ENCODE results near the gene SEC16A.

Gene SEC16A

GRCh38 chr9:136484153-136485048 lies 1.6 kb upstream of the SEC16A start:
- FAIRE-seq = no peak

DNA sequence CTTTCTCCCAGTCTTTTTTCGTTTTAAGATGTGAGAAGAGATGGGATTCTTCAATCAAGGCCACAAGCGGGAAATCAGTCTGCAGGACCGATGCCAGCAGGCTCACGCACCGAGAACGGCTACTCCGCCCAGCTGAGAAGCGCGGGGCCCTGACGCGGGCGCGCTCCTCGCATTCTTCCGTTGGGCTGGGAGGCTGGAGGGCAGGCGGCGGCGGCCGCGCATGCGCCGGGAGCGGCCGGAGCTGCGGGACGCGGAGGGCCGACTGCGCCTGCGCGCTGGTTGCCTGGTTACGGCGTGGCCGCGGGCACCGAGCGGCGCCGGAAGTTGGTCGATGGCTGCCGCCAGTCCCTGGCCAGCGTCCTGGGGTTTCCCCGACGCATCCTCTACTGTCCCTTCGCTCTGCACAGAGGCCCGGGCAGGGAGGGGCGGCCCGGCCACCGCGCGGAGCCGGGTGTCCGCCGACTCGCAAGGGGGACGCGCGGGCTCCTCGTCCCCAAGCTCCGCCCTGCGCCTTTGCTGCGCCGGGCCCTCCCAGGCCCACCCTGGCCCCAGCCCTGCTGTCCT lies 831 bp upstream of the SEC16A start:
- no peak for FAIRE-seq

DNA sequence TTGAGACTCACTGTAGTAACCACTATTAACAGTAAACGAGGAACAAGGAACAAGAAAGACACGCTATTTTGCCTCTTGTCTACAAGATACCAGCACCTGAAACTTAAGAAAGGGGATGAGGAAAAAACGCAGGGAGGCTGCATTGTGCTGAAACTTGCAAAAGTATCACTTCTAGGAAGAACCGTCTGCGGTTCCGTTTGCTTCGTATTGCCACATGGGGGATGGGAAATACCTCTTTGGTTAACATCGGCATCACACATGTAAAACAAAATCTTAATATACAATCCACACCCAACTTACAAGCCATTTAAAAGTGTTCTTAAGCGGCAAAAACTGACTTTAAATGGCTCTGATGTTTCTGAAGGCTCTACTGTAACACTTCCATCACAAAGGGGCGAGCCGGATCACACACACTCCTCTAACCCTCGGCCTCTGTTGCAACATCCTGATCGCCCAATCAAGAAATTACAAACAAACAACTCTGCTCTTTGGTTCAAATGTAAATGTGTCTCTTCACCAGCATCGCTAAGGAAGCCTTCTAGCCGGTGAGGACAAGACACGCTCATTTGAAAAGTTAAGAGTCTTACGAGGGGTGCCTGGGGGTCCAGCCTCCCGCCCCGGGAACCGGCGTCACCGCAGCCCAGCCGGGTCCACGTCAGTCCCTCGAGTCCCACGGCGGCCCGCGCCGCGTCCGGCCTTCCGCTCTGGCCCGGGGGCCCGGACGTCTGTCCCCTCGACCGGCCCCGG lies 621 bp downstream of the SEC16A start:
- FAIRE-seq = no peak

DNA sequence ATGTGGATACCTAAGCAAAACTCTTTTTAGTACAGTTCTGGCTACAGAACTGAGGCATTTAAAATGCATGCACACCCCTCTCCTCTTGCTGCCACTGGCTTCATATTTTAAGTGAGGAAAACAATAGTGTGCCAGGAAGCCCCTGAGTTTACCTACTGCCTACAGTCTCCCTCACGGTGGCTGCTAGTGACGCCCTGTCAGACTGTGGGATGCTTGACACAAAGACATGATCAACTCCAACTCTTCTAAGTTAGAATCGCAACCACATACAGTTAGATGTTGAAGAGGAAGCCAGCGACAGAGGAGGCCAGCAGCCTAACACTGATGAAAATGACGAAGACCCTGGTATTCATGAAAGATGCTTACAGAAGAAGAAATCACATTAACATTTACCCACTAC lies 1.3 kb downstream of the SEC16A start:
- FAIRE-seq = no peak

DNA sequence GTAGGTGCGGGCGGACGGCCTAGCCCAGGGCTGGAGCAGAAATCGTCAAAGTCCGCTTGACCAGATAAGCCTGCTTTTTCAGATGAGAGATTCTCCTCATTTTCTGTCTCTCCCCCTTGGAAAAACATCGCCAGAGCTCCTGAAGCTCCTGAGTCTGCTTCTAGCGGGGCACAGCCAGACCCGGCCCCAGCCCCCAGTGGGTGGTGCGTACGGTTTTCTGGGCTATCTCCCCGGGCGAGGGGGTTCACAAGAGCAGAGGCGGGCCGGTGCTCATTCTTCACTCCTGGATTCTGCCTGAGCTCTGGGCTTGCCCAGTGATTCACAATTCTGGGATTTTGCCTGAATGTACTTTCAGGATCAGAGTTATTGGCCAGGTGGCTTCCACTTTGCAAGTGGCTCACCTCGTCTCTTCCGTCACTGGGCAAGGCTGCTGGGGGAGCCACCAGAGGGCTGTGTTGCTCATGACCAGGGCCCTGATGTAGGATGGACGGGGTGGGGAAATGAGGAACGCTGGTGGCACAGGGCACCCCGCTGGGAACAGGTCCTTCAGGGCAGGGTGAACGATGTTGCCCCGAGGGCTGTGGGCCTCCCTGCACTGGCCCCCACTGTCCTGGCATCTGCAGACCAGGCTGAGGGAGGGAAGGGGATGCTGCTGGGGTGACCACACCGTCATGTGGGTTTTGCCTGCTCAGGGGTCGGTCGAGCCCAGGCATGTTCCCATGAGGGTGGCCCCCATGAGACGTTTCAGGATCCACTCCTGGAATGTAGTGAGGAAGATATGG lies 6.3 kb downstream of the SEC16A start:
- no peak for FAIRE-seq

- FAIRE-seq = no peak
These were observed 7.6 kb downstream of the SEC16A start for GRCh38 chr9:136474974-136475865.

- FAIRE-seq = no peak
These were observed 8.7 kb downstream of the SEC16A start for GRCh38 chr9:136474021-136474640.

DNA sequence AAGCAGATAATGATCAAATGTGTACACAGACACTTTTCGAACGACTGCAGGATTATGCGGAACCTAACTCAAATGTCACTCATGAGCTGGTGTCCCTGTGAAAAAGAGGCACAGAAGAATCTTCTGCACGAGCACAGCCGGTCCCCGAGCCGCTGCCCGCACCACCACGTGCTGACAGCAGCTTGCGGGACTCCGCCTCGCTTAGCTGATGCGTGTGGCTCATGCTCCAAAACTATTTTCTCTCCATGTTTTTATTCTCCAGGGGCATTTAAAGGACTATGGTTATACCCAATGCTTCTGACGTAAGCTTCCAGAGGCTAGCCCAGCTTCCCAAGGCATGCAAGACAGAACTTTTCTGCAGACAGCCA lies 9.5 kb downstream of the SEC16A start:
- no peak for FAIRE-seq

DNA sequence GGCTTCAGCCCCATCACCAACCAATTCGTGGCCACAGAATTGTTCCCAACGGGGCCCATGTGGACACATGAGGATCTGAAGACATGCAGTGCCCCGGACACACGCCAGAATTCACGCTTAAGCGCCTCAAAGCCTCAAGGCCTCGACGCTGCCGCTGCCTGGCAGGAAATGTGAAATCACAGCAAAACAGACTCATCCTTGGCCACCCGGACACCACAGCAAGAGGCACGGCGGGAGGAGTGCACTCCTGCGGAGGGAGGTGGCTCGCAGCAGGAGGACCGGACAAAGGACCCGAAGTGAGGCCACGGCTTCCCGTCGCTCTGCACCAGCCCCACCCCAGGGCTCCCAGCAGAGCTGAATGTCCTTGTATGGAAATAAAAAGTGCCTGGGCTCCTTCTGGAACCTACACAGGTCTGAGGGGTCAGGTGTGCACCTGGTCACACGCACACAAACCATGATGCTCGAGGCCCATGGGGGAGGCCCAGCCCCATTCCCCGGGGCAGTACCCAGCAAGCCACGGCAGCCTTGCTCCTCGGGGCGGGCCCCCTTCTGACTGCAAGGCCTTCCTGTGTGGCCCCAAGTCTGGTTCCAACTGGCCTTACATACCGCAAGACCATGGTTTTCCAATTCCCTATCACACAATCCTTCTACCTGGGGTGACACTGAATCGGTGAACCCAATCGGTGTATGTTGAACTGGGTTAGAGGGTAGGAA lies 10.0 kb downstream of the SEC16A start:
- FAIRE-seq = no peak

- no peak for FAIRE-seq
These were observed 10.9 kb downstream of the SEC16A start for GRCh38 chr9:136471802-136472487.

DNA sequence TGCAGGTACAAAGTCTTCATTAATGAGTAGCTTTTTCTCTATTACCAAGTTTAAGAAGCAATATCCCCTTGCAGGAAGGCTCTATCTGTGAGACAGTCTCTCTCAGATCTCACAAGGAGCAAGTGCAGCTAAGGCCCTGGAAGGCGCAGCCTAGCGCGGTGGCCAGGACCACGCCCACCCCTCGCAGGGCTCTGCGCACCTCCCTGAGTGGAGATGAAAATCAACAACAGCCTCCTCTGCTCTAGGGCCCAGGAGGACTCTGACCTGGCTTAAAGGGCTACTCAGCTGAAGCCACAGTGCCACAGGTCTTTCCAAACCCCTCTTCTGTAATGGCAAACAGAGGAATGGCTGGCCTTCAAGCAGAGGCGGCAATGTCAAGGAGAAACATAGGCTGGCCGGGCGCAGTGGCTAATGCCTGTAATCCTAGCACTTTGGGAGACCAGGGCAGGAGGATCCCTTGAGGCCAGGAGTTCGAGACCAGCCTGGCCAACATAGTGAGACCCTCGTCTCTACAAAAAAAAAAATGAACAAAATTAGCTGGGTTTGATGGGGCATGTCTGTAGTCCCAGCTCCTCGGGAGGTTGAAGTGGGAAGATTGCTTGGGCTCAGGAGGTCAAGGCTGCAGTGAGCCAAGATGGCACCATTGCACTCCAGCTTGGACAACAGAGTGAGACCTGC lies 11.9 kb downstream of the SEC16A start:
- FAIRE-seq = no peak

DNA sequence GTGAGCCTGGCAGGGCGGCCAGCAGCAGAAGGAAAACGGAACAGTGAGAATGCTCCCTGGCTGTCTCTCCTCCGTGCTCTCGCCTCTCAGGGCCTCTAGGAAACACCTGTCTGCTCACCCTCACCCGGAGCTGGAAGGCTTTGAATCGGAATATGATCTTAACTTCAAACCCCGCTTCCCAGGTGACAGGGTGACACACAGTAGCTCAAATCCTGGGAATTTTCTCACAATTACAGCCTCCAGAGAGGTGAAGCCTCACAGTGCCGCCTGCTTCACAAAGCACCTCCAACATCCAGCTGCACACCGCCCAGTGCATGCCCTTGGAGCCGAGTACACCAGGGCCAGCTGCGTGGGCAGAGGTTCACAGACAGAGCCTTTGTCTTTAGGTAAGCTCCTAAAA lies 12.5 kb downstream of the SEC16A start:
- FAIRE-seq = no peak

DNA sequence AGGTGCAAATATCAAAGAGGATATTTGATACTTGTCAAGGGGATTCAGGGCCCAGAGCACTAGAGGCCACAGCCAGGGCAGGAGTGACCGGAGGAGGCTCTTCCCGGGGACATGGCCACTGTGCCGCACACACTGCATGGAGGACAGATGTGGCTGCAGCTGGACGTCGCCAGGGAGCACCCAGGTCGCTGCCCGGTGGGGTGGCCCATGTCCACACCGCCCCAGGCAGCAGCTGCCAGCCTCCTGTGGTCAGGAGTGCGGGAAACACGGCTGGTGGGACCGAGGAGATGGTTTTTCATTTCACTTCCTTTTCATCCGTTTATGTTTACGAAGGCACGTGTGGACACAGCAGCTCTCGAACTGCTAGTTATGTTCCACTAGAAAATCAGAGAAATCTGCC lies 15.1 kb downstream of the SEC16A start:
- no peak for FAIRE-seq

- FAIRE-seq = no peak
These were observed 16.7 kb downstream of the SEC16A start for GRCh38 chr9:136466155-136466541.

DNA sequence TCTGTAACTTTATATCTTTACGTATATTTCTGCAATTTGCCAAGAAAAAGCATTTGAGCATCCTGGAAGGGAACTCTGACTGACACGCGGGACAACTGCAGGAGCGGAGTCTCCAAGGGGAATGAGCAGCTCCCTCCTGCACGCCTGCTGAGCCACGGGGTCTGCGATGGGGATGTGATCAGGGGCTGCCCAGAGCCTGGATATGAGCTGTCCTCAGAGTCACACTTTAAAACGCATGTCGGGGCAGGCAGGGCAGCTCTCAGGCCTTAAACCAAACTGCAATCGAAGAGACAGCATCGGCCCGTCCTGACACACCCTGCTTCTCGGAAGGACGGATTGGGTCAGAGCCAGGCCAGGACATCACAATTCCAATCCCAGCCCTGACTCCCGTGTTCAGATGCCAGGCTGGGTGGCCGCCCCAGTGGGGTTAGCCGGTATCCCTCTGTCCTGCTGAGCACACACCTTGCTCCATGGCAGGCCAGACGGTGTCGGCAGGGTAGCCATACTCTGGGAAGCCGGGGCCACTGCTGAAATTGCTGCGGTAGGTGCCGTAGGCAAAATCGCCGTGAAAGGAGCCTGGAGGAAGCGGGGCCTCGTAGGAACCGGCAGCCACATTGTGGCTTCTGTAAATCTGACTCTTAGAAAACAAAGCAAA lies 17.2 kb downstream of the SEC16A start:
- FAIRE-seq = no peak

DNA sequence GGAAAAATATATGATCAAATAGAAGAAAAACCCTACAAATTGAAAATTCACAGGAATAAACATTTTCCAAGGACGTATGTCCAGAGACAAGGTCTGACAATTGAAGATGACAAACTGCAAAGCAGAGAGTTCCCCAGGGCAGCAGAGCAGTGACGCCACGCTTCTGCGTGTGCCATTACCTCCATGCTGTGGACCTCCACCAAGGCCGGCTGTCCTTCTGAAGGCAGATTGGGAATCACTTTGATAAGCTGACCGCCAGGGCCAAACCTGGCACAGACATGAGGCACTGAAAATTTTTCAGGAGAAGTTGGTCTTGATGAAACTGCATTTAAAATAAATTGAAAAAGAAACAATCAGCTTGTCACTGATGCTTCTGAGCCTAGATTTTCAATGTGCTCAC lies 18.6 kb downstream of the SEC16A start:
- FAIRE-seq = no peak

DNA sequence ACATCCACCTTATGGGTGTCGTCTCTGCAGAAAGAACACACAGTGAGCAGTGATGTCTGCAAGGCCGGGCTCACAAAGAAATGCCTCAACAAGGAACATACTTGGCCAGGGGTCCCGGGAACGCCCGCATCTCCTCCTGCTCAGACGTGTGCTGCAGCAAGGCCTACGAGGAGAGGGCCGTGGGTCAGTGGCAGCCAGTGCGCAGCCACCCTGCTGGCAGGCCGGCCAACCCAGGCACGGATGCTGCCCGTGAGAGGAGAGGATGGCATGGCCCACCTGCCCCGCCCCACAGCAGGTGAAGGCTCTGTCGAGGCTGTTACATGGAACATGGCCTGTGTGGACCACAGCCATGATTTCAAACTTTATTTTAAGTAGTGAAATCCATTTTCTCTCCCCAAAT lies 19.3 kb downstream of the SEC16A start:
- FAIRE-seq = no peak

- FAIRE-seq = no peak
These were observed 20.2 kb downstream of the SEC16A start for GRCh38 chr9:136462664-136463063.

- no peak for FAIRE-seq
These were observed 22.0 kb downstream of the SEC16A start for GRCh38 chr9:136460772-136461325.
